BJ (cell line): ENCODE results near the gene CFTR. TPM values are rescaled to one million over a fixed set of nuclear protein-coding genes. Genes with fewer than 3 reads are reported as not detected.
"Not testable (repeated sequence)": the region's sequence is repeated elsewhere in the genome, so short reads cannot be mapped to it uniquely, and the experiment has no call there.

Experiments
- CTCF ChIA-PET: fragments of 350-600 bp; formaldehyde crosslinking; extraction: SDS; loops from one replicate; lab custom pipeline; 2021; ENCODE audit warnings: antibody characterized with exemption, inconsistent platforms; lab: Yijun Ruan, JAX
- POLR2A ChIA-PET: fragments of 300-600 bp; sonication (Branson Sonifier 250); formaldehyde crosslinking; extraction: SDS; loops from one replicate; lab custom pipeline; 2021; ENCODE audit warnings: antibody characterized with exemption; lab: Charles Lee
- DNase-seq: peaks from one replicate; pipeline ENCODE4 v3.0.0-alpha.2; 2011; ENCODE audit warnings: low read depth
- H3K27me3 ChIP-seq: 2 replicates; pipeline ENCODE4 v1.6.0; 2011; ENCODE audit warnings: low read length; ENCODE audit not compliant: control insufficient read depth, insufficient read depth
- H3K36me3 ChIP-seq: 2 replicates; pipeline ENCODE4 v1.5.1; 2011; ENCODE audit warnings: low read length; ENCODE audit not compliant: control insufficient read depth, insufficient read depth
- H3K4me3 ChIP-seq: 2 replicates; pipeline ENCODE4 v1.5.1; 2011; ENCODE audit warnings: low read depth, mild to moderate bottlenecking, control low read depth, low read length
- polyA plus RNA-seq: library from polyadenylated mRNA; depleted of rRNA; stranded (reverse); fragments of >200 nt; gene quantifications from 2 replicates; pipeline ENCODE4 v1.2.3, GENCODE V29; 2011
- TF ChIP-seq, protein P1 (sequence below): IDR thresholded peaks from 2 replicates; pipeline ENCODE4 v1.5.1; 2011; ENCODE audit warnings: low read depth, mild to moderate bottlenecking, control low read depth, inconsistent platforms, low read length, moderate library complexity; ENCODE audit not compliant: insufficient read depth

The CFTR gene
- polyA plus RNA-seq, 1 experiment = not detected

DNA sequence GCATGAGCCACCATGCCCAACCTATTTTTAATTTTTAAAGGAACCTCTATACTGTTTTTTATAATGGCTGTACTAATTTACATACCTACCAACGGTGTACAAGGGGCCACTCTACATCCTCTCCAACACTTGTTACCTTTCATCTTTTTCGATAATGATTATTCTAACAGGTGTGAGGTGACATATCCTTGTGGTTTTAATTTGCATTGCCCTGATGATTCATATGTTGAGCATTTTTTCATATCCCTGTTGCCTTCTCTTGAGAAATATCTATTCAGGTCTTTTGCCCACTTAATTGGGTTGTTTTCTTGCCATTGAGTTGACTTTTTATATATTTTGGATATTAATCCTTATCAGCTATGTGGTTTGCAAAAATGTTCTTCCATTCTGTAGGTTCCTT, 226.4 kb downstream of the CFTR start:
- no peaks in the 10 kb centered on the region for H3K36me3 ChIP-seq
- H3K4me3 ChIP-seq = no peak overlapping the region
- POLR2A ChIA-PET = no interaction called here
- H3K27me3 ChIP-seq = no peaks in the 10 kb centered on the region
- CTCF ChIA-PET = interaction anchor here (0.7 kb wide), 1 partner anchor 10 kb away, joined by 3 read pairs; no protein-coding TSS in a partner anchor
- TF ChIP-seq, protein P1, sequence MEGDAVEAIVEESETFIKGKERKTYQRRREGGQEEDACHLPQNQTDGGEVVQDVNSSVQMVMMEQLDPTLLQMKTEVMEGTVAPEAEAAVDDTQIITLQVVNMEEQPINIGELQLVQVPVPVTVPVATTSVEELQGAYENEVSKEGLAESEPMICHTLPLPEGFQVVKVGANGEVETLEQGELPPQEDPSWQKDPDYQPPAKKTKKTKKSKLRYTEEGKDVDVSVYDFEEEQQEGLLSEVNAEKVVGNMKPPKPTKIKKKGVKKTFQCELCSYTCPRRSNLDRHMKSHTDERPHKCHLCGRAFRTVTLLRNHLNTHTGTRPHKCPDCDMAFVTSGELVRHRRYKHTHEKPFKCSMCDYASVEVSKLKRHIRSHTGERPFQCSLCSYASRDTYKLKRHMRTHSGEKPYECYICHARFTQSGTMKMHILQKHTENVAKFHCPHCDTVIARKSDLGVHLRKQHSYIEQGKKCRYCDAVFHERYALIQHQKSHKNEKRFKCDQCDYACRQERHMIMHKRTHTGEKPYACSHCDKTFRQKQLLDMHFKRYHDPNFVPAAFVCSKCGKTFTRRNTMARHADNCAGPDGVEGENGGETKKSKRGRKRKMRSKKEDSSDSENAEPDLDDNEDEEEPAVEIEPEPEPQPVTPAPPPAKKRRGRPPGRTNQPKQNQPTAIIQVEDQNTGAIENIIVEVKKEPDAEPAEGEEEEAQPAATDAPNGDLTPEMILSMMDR = no peak
- no peak for DNase-seq

DNA sequence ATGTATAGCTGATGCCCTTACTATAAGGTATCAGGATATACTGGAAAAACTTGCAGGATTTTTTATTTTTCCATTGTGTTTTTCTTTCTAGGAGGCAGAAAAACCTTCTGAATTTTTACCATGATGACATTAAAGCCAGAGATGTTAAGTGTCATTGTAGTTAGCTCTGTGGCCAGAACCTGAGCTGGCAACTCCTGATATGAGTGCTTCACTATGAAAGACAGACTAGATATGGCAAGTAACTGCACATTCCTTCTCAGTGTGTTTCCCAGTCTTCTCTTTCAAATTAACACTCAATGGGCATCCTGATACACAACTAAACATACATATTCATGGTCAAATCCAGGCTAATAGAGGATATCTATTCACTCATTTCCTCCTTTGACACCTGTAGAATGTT, 227.3 kb downstream of the CFTR start:
- POLR2A ChIA-PET = no interaction called here
- Histone ChIP-seq H3K4me3 (no peak overlapping the region), H3K36me3 (no peaks in the 10 kb centered on the region), H3K27me3 (no peaks in the 10 kb centered on the region)
- no peak for DNase-seq
- CTCF ChIA-PET = interaction anchor here (0.7 kb wide), 1 partner anchor 9 kb away, joined by 3 read pairs; no protein-coding TSS in a partner anchor
- TF ChIP-seq, protein P1 = no peak

DNA sequence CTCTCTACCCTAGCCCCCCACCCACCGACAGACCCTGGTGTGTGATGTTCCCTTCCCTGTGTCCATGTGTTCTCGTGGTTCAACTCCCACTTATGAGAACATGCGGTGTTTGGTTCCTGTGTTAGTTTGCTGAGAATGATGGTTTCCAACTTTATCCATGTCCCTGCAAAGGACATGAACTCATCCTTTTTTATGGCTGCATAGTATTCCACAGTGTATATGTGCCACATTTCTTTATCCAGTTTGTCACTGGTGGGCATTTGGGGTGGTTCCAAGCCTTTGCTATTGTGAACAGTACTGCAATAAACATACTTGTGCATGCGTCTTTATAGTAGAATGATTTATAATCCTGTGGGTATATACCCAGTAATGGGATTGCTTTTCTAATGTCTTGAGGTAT, 228.3 kb downstream of the CFTR start:
- CTCF ChIA-PET, H3K4me3 ChIP-seq, H3K36me3 ChIP-seq, POLR2A ChIA-PET, DNase-seq, H3K27me3 ChIP-seq: not testable (repeated sequence)

DNA sequence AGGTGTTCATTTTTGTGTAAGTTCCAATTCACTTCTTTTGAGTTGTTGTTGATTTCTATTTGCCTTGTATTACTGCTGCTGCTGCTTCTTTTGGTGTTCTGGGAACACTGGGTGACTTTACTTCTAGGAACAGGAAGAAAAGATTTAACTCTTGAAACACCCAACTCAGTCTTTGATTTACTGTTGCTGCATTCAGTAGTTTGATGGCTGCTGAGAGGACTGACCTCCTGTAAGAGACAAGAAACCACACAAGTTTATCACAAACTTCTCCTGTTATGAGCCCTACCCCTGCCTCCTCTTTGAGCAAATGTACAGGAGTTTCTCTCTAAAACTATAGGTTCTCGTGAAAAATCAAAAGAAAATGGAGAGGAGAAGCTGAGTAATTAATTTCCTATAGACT, 231.7 kb downstream of the CFTR start:
- DNase-seq = no peak
- TF ChIP-seq, protein P1 = no peak
- H3K4me3 ChIP-seq = no peak overlapping the region
- H3K36me3 ChIP-seq = no peaks in the 10 kb centered on the region
- ChIA-PET POLR2A (no interaction called here), CTCF (no interaction called here)
- no peaks in the 10 kb centered on the region for H3K27me3 ChIP-seq

DNA sequence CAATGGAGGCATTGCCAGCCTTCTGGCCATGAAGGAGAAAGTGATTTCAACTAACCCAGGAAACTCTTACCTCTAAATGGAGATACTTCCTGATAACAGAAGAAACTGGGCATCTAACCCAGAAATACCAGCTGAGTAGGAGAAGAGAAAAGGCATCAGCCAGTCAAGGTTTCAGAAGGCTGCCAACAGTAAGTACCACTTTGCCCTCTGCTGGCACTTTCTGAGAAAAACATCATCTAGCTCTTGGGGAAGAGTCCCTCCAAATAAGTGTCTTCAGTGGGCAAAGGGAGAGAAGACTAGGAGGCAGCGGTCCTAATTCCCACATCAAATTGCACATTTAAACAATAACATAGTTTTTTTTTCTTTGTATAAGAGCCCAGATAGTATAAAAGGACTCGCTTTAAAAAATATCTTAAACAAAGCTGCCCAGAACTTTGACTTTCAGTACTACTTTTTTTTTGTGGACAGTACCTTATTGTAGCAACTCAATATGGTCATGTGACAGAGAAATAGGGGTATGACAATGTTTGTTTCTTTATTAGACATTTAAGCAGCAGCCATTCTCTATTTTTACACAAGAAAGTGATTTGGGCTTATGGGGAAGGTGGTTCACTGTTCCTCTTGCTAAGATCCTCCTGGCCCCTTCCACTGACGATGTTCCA, 236.1 kb downstream of the CFTR start:
- ChIA-PET POLR2A (no interaction called here), CTCF (interaction anchor here (0.6 to 3.4 kb wide), 18 partner anchors 9 to 1471 kb away, joined by 3 to 29 read pairs (median 4); no protein-coding TSS in a partner anchor)
- H3K4me3 ChIP-seq = no peak overlapping the region
- H3K27me3 ChIP-seq = no peaks in the 10 kb centered on the region
- H3K36me3 ChIP-seq = no peaks in the 10 kb centered on the region
- DNase-seq = peak; percentile 7
- TF ChIP-seq, protein P1 = peak; percentile 65
